ENCODE data around the gene LRP10.

The LRP10 gene

DNA sequence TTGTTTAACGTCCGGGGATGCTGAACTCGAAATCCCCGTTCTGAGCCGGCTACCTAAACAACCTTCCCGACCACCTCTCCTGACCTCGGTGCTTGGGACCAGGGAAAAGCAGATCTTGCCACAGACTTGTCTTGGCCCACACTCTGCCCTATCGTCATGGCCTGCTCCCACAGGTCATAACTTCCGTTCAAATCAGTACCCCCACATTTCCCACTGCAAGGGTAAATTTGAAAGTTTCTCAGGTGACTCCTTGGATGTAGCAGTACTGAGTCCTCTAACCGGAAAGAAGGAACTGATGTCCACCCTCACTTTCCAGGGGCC is 48.0 kb downstream of the LRP10 start:
- DNase-seq (ENCODE audit: low read depth), result no peak

DNA sequence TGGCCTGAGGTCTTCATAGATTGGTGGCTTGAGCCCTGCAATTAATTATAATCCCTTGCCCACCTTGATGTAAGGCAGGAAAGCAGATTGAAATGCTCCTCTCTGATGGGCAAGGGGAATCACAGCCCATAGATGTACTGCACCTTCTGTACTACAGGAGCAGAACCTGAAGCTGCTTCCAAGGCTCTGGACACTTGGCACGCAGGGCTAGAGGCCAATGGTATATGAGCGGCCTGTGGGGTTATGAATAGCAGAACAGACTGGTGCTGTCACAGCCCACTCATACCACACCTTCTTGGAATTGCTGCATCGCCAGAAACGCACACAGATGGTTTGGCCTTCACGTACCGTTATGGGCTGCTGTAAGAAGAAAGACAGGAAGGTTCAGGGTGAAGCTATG is 49.2 kb downstream of the LRP10 start:
- DNase-seq (ENCODE audit: low read depth), result no peak

DNA sequence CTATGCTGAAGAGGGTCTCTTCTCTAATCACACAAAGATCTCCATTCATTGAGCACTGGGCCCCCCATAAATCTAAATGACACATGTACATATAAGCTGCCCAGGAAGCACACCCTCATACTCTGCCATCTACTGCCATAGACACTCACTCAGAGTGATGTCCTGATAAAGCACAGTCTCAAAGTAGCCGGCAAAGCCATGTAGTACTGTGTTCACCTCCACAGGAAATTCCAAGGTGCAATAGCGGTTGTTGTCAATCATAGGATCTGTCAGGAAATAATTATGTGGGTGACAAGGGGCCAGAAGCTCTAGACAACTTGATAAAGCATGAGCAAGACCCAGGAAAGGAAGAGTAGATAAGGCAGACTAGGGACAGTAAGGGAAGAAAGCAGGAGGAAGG is 50.8 kb downstream of the LRP10 start:
- DNase-seq (ENCODE audit: low read depth), result no peak

DNA sequence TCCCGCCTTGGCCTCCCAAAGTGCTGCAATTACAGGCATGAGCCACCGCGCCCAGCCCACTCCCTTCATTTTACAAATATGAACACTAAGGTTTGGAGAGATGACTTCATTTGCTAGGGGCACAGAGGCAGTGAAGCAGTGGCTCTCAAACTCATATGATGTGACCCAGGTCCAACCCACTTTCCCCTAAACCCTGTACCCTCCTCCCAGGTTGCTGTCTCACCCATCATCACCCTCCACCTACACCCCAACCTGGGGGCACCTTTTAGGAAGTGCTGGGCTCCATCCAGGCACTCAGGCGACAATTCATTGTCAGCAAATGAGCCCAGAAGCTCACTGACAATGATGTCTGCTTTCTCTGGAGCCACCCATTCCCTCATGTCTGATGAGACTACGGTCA is 52.2 kb downstream of the LRP10 start:
- DNase-seq (ENCODE audit: low read depth), result no peak

DNA sequence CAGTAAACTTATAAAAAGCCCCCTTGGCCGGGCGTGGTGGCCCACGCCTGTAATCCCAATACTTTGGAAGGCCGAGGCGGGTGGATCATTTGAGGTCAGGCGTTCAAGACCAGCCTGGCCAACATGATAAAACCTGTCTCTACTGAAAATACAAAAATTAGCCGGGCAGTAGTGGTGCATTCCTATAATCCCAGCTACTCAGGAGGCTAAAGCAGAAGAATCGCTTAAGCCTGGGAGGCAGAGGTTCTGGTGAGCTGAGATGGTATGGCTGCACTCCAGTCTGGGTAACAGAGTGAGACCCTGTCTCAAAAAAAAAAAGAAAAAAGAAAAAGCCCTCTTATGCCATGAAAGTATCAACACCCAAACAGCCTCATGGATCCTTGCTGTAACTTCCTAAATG is 54.0 kb downstream of the LRP10 start:
- no peak for DNase-seq (ENCODE audit: low read depth)

DNA sequence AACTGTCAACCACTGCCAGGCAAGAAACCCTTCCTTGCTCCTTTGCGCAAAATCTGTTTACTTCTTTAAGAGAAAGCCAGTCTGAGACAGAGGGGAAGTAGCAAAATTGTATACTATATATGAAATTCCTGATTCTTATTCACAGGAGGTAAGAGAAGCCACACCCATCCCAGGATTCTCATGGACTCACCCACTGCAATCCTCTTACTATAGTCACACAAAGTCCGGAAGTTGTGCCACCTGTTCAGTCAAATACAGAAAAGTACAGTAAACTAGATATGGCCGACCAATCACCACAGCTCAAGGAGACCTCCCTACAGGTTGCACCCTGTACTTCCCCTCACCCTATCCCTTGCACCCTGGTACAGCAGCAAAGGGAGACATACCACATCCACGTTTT is 54.8 kb downstream of the LRP10 start:
- DNase-seq (ENCODE audit: low read depth), result no peak

GRCh38 chr14:22928237-22929103 is 56.9 kb downstream of the LRP10 start:
- DNase-seq (ENCODE audit: low read depth), result no peak

- peak; percentile 99 for DNase-seq (ENCODE audit: low read depth)
These were observed 57.8 kb downstream of the LRP10 start, which contains the start of gene PRMT5 for GRCh38 chr14:22929104-22929960. PRMT5 (minus strand) TSS chr14:22929376; CDS start chr14:22929361, 15 bp downstream.

DNA sequence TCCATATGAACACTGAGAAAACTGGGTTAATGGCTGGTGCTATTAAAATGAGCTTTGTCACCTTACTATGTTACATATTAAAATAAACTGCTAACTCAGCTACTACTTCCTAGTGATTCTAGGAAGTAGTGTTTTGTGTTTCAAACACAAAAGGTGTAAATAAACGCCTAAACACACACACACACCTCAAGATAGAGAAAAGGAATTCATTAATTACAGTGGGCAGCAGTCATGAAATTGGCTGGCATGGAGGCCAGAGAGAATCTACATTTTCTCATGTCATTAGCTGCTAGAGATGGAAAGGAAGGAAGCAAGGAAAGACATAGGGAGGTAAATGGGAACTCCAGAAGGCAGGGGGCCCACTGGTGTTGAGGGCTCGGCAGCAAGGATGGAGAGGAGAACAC is 58.4 kb downstream of the LRP10 start:
- DNase-seq (ENCODE audit: low read depth), result no peak
